Memory B cell (primary cell): ENCODE data around the gene AK4.
"Not testable (repeated sequence)": the region's sequence is repeated elsewhere in the genome, so short reads cannot be mapped to it uniquely, and the experiment has no call there.

Source experiments
- ATAC-seq: fragments of 150-1000 bp; cut with Tn5 transposase; 2 replicates; pipeline ENCODE4 v1.10.0; 2021; ENCODE audit warnings: low read depth, mild to moderate bottlenecking, moderate library complexity
- DNase-seq, 2 donors: peaks; one replicate each; pipeline ENCODE4 v3.0.0; 2022; ENCODE audit warnings: low spot score in 2 of 2
- H3K27ac Mint-ChIP-seq: one replicate; pipeline ENCODE4 v1.8.0; 2022; ENCODE audit warnings: mild to moderate bottlenecking, moderate library complexity, mixed read lengths
- H3K27me3 Mint-ChIP-seq: one replicate; pipeline ENCODE4 v1.8.0; 2022; ENCODE audit warnings: mixed read lengths
- H3K36me3 Mint-ChIP-seq: one replicate; pipeline ENCODE4 v1.8.0; 2022; ENCODE audit warnings: mild to moderate bottlenecking, mixed read lengths
- H3K4me1 Mint-ChIP-seq: one replicate; pipeline ENCODE4 v1.8.0; 2022; ENCODE audit warnings: mixed read lengths
- H3K4me3 Mint-ChIP-seq: one replicate; pipeline ENCODE4 v1.8.0; 2022; ENCODE audit warnings: mild to moderate bottlenecking, moderate library complexity, mixed read lengths
- H3K9me3 Mint-ChIP-seq: one replicate; pipeline ENCODE4 v1.8.0; 2022; ENCODE audit warnings: mixed read lengths

AK4 gene

GRCh38 chr1:65229201-65229600 is 81.2 kb downstream of the AK4 start:
- ATAC-seq (no peak), DNase-seq (no peak)
- Mint-ChIP-seq H3K27me3 (peaks cover 9% of the 10 kb centered on the region), H3K27ac (no peak overlapping the region), H3K9me3 (no peaks in the 10 kb centered on the region), H3K4me3 (no peak overlapping the region), H3K4me1 (no peaks in the 10 kb centered on the region), H3K36me3 (no peaks in the 10 kb centered on the region)

GRCh38 chr1:65229754-65230339 is 81.8 kb downstream of the AK4 start:
- H3K27ac Mint-ChIP-seq = no peak overlapping the region
- DNase-seq (no peak), ATAC-seq (no peak)
- H3K9me3 Mint-ChIP-seq = no peaks in the 10 kb centered on the region
- no peak overlapping the region for H3K4me3 Mint-ChIP-seq
- no peaks in the 10 kb centered on the region for H3K4me1 Mint-ChIP-seq
- no peaks in the 10 kb centered on the region for H3K36me3 Mint-ChIP-seq
- H3K27me3 Mint-ChIP-seq = peaks cover 7% of the 10 kb centered on the region

- Mint-ChIP-seq H3K9me3 (peaks cover 5% of the 10 kb centered on the region), H3K36me3 (no peaks in the 10 kb centered on the region), H3K27ac (no peak overlapping the region), H3K4me1 (no peaks in the 10 kb centered on the region), H3K4me3 (no peak overlapping the region), H3K27me3 (peaks cover 7% of the 10 kb centered on the region)
- no peak for DNase-seq
- ATAC-seq = peak; percentile 46
Observed at GRCh38 chr1:65230731-65231481, 82.9 kb downstream of the AK4 start.

GRCh38 chr1:65231718-65232330 is 83.8 kb downstream of the AK4 start:
- H3K4me1 Mint-ChIP-seq = no peaks in the 10 kb centered on the region
- no peaks in the 10 kb centered on the region for H3K36me3 Mint-ChIP-seq

GRCh38 chr1:65232461-65232990 is 84.5 kb downstream of the AK4 start:
- no peak overlapping the region for H3K27ac Mint-ChIP-seq
- H3K4me1 Mint-ChIP-seq = no peaks in the 10 kb centered on the region
- ATAC-seq = no peak
- no peaks in the 10 kb centered on the region for H3K36me3 Mint-ChIP-seq
- peaks cover 7% of the 10 kb centered on the region for H3K27me3 Mint-ChIP-seq
- no peak overlapping the region for H3K4me3 Mint-ChIP-seq
- H3K9me3 Mint-ChIP-seq = peaks cover 10% of the 10 kb centered on the region
- DNase-seq = no peak

More at GRCh38 chr1:65231718-65232330, 83.8 kb downstream of the AK4 start:
- H3K9me3 Mint-ChIP-seq = peaks cover 8% of the 10 kb centered on the region
- H3K27ac Mint-ChIP-seq = no peak overlapping the region
- DNase-seq = no peak
- ATAC-seq = no peak
- H3K4me3 Mint-ChIP-seq = no peak overlapping the region
- peaks cover 7% of the 10 kb centered on the region for H3K27me3 Mint-ChIP-seq

GRCh38 chr1:65233782-65234181 is 85.8 kb downstream of the AK4 start:
- no peak for DNase-seq
- peaks cover 14% of the 10 kb centered on the region for H3K9me3 Mint-ChIP-seq
- peaks cover 9% of the 10 kb centered on the region for H3K27me3 Mint-ChIP-seq
- H3K4me3 Mint-ChIP-seq = no peak overlapping the region
- no peak overlapping the region for H3K27ac Mint-ChIP-seq
- no peaks in the 10 kb centered on the region for H3K36me3 Mint-ChIP-seq
- H3K4me1 Mint-ChIP-seq = no peaks in the 10 kb centered on the region
- ATAC-seq = no peak

GRCh38 chr1:65235867-65236805 is 88.1 kb downstream of the AK4 start:
- no peak for ATAC-seq
- no peaks in the 10 kb centered on the region for H3K4me1 Mint-ChIP-seq
- no peak overlapping the region for H3K4me3 Mint-ChIP-seq
- peaks cover 7% of the 10 kb centered on the region for H3K27me3 Mint-ChIP-seq
- no peak for DNase-seq
- no peaks in the 10 kb centered on the region for H3K36me3 Mint-ChIP-seq
- H3K27ac Mint-ChIP-seq = no peak overlapping the region
- H3K9me3 Mint-ChIP-seq = peaks cover 18% of the 10 kb centered on the region

- not testable (repeated sequence) for H3K27ac Mint-ChIP-seq, DNase-seq, H3K4me1 Mint-ChIP-seq, H3K36me3 Mint-ChIP-seq, H3K4me3 Mint-ChIP-seq, H3K27me3 Mint-ChIP-seq, ATAC-seq
- peaks cover 18% of the 10 kb centered on the region for H3K9me3 Mint-ChIP-seq
Observed at GRCh38 chr1:65237088-65237487, 89.1 kb downstream of the AK4 start.

GRCh38 chr1:65237503-65237902 is 89.5 kb downstream of the AK4 start:
- no peak for DNase-seq
- H3K4me3 Mint-ChIP-seq = no peak overlapping the region
- no peaks in the 10 kb centered on the region for H3K36me3 Mint-ChIP-seq

GRCh38 chr1:65238010-65238409 is 90.0 kb downstream of the AK4 start:
- H3K4me3 Mint-ChIP-seq = no peak overlapping the region
- no peak overlapping the region for H3K27ac Mint-ChIP-seq
- H3K4me1 Mint-ChIP-seq = no peaks in the 10 kb centered on the region
- DNase-seq (no peak), ATAC-seq (no peak)
- peaks cover 4% of the 10 kb centered on the region for H3K27me3 Mint-ChIP-seq
- H3K36me3 Mint-ChIP-seq = no peaks in the 10 kb centered on the region
- peaks cover 18% of the 10 kb centered on the region for H3K9me3 Mint-ChIP-seq

More at GRCh38 chr1:65237503-65237902, 89.5 kb downstream of the AK4 start:
- Mint-ChIP-seq H3K4me1 (no peaks in the 10 kb centered on the region), H3K27me3 (peaks cover 4% of the 10 kb centered on the region), H3K9me3 (peaks cover 18% of the 10 kb centered on the region), H3K27ac (no peak overlapping the region)
- ATAC-seq = no peak

- no peaks in the 10 kb centered on the region for H3K36me3 Mint-ChIP-seq
- peaks cover 16% of the 10 kb centered on the region for H3K27me3 Mint-ChIP-seq
- DNase-seq (no peak), ATAC-seq (no peak)
- peaks cover 4% of the 10 kb centered on the region for H3K9me3 Mint-ChIP-seq
- H3K4me3 Mint-ChIP-seq = no peak overlapping the region
- H3K4me1 Mint-ChIP-seq = no peaks in the 10 kb centered on the region
- H3K27ac Mint-ChIP-seq = no peak overlapping the region
Observed at GRCh38 chr1:65243491-65243890, 95.5 kb downstream of the AK4 start.

- DNase-seq (no peak), ATAC-seq (no peak)
- Mint-ChIP-seq H3K4me1 (no peaks in the 10 kb centered on the region), H3K4me3 (no peak overlapping the region), H3K27me3 (peaks cover 16% of the 10 kb centered on the region), H3K36me3 (no peaks in the 10 kb centered on the region), H3K27ac (no peak overlapping the region), H3K9me3 (no peaks in the 10 kb centered on the region)
Observed at GRCh38 chr1:65245295-65245694, 97.3 kb downstream of the AK4 start.

- DNase-seq (no peak), ATAC-seq (no peak)
- Mint-ChIP-seq H3K4me3 (no peak overlapping the region), H3K9me3 (no peaks in the 10 kb centered on the region), H3K27ac (no peak overlapping the region), H3K36me3 (no peaks in the 10 kb centered on the region), H3K27me3 (peaks cover 19% of the 10 kb centered on the region), H3K4me1 (no peaks in the 10 kb centered on the region)
Observed at GRCh38 chr1:65247419-65248359, 99.7 kb downstream of the AK4 start.
